ENCODE data around the gene TEKT4. TPM values are rescaled to one million over a fixed set of nuclear protein-coding genes. Genes with fewer than 3 reads are reported as not detected.
"Not testable (repeated sequence)": the region's sequence is repeated elsewhere in the genome, so short reads cannot be mapped to it uniquely, and the experiment has no call there.

Gene TEKT4
- polyA plus RNA-seq, 1 donor (not counting 4 experiments of a cell fraction or from before 2014, with no cell fraction given), result not detected

DNA sequence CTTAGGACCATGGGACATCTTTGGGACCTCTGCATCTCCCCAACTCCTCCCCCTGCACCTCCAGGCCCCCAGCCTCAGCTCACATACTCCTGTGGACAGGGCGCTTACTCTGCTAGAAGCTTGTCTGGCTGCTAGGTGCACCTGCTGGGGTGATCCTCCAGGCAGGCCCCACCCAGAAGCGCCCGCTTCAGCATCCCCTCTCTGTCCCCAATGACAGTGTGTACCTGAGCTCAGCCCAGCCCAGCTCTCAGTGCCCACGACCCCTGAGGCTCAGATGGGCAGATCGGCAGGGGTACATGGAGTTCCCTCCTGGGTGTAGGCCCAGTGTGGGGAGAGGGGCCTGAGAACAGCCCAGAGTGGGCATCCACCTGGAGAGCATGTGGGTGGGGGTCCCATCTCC is 5.9 kb downstream of the TEKT4 start:
- Histone ChIP-seq H3K4me3 (ENCODE audit: control insufficient read depth in 2 of 3, extremely low read depth in 1 of 3, insufficient read depth in 2 of 3, low read depth in 1 of 3, low read length in 3 of 3) (no peak overlapping the region), H2AFZ (ENCODE audit: control insufficient read depth, low read length) (no peak overlapping the region), H3K27me3 (ENCODE audit: control insufficient read depth, extremely low read depth, insufficient read depth, low read length) (no peaks in the 10 kb centered on the region), H3K4me2 (ENCODE audit: control insufficient read depth, extremely low read depth, insufficient read depth, low read depth, low read length) (no peak overlapping the region), H3K9ac (ENCODE audit: control insufficient read depth, extremely low read depth, insufficient read depth, low read length) (no peak overlapping the region), H3K36me3 (ENCODE audit: control insufficient read depth in 2 of 2, extremely low read depth in 1 of 2, insufficient read depth in 2 of 2, low read length in 2 of 2) (no peaks in the 10 kb centered on the region), H3K4me1 (ENCODE audit: control insufficient read depth, extremely low read depth, insufficient read depth, low read length) (no peaks in the 10 kb centered on the region), H3K27ac (ENCODE audit: control insufficient read depth, insufficient read depth, low read length) (no peak overlapping the region), H3K79me2 (ENCODE audit: control insufficient read depth, insufficient read depth, low read length) (no peaks in the 10 kb centered on the region), H3K9me3 (ENCODE audit: control insufficient read depth, low read depth, low read length) (no peaks in the 10 kb centered on the region), H4K20me1 (ENCODE audit: control insufficient read depth, extremely low read depth, insufficient read depth, low read length) (no peaks in the 10 kb centered on the region), H3K9me1 (ENCODE audit: control insufficient read depth, extremely low read depth, insufficient read depth, low read length) (no peaks in the 10 kb centered on the region)
- no peak for TF ChIP-seq EZH2 (IDR thresholded peaks at IDR 0.05; ENCODE audit: low read length)
- TF ChIP-seq, protein P1, sequence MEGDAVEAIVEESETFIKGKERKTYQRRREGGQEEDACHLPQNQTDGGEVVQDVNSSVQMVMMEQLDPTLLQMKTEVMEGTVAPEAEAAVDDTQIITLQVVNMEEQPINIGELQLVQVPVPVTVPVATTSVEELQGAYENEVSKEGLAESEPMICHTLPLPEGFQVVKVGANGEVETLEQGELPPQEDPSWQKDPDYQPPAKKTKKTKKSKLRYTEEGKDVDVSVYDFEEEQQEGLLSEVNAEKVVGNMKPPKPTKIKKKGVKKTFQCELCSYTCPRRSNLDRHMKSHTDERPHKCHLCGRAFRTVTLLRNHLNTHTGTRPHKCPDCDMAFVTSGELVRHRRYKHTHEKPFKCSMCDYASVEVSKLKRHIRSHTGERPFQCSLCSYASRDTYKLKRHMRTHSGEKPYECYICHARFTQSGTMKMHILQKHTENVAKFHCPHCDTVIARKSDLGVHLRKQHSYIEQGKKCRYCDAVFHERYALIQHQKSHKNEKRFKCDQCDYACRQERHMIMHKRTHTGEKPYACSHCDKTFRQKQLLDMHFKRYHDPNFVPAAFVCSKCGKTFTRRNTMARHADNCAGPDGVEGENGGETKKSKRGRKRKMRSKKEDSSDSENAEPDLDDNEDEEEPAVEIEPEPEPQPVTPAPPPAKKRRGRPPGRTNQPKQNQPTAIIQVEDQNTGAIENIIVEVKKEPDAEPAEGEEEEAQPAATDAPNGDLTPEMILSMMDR (optimal IDR thresholded peaks at IDR 0.05 in 1 of 3, IDR thresholded peaks at IDR 0.05 in 1 of 3, conservative IDR thresholded peaks at IDR 0.05 in 1 of 3; ENCODE audit: extremely low read depth in 1 of 3, insufficient read depth in 2 of 3, low read length in 3 of 3), result no peak
- FAIRE-seq (no peak), DNase-seq (ENCODE audit: low read depth, low spot score) (no peak)
- dilution Hi-C loops (cut with MboI; ENCODE audit: extremely low pct_ligation_motif_present, low sequenced_read_pairs), result no loop called here

DNA sequence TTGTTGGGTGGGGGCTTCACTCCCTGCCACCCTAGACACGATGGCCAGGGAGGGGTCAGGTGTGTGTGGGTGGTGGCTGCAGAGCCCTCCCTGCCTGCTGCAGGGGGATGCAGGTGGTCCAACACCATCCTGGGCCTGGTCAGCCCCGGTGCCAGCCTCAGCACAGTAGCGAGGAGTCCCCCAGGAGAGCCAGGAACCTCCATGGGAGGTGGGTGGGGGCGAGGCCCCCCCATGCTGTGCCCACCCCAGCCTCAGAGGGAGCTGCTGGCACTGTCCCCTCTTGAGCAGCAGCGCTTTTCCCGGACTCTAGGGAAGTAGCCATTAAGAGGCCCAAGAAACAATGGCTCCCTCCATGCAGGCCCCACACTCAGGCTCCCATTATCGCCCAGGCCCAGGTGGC is 7.3 kb downstream of the TEKT4 start:
- H3K27me3 ChIP-seq (ENCODE audit: control insufficient read depth, extremely low read depth, insufficient read depth, low read length); dilution Hi-C loops (cut with MboI; ENCODE audit: extremely low pct_ligation_motif_present, low sequenced_read_pairs); DNase-seq (ENCODE audit: low read depth, low spot score); H3K9me1 ChIP-seq (ENCODE audit: control insufficient read depth, extremely low read depth, insufficient read depth, low read length); H3K36me3 ChIP-seq (ENCODE audit: control insufficient read depth in 2 of 2, extremely low read depth in 1 of 2, insufficient read depth in 2 of 2, low read length in 2 of 2); H3K79me2 ChIP-seq (ENCODE audit: control insufficient read depth, insufficient read depth, low read length); H3K27ac ChIP-seq (ENCODE audit: control insufficient read depth, insufficient read depth, low read length); H3K4me1 ChIP-seq (ENCODE audit: control insufficient read depth, extremely low read depth, insufficient read depth, low read length); FAIRE-seq; H3K9me3 ChIP-seq (ENCODE audit: control insufficient read depth, low read depth, low read length); H2AFZ ChIP-seq (ENCODE audit: control insufficient read depth, low read length); H3K4me3 ChIP-seq (ENCODE audit: control insufficient read depth in 2 of 3, extremely low read depth in 1 of 3, insufficient read depth in 2 of 3, low read depth in 1 of 3, low read length in 3 of 3); H3K9ac ChIP-seq (ENCODE audit: control insufficient read depth, extremely low read depth, insufficient read depth, low read length); H4K20me1 ChIP-seq (ENCODE audit: control insufficient read depth, extremely low read depth, insufficient read depth, low read length); H3K4me2 ChIP-seq (ENCODE audit: control insufficient read depth, extremely low read depth, insufficient read depth, low read depth, low read length): not testable (repeated sequence)

DNA sequence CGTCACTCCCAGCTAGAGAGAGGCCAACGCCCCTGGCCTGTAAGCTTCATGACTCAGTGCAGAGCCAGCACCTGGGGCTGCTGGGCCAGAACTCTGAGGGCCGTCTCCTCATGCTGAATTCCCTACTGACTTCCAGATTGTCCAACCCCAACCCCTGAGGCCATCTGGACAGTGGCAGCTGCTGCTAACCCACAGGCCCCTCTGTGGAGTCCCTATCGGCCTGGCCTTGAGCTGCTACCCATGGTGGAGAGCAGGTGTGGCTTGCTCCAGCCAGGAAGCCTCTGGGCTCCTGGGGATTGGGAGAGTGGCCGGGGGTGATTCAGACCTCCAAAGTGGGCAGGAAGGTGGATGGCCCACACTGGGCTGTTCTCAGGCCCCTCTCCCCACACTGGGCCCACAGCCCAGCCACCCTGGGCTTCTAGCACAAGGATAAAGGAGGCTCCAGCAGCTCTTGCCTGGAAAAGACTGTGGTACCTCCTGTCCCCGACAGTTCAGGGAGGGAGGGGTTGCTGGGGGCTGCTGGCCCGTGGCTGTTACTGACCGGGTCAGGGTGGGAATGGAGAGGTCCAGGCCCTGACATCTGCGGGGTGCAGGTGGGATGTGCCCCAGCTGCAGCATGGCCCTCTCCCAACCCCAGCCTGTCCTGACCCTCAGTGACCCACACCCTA is 8.2 kb downstream of the TEKT4 start:
- dilution Hi-C loops (cut with MboI; ENCODE audit: extremely low pct_ligation_motif_present, low sequenced_read_pairs), result no loop called here
- no peak overlapping the region for H3K4me3 ChIP-seq (ENCODE audit: control insufficient read depth in 2 of 3, extremely low read depth in 1 of 3, insufficient read depth in 2 of 3, low read depth in 1 of 3, low read length in 3 of 3)
- FAIRE-seq, result no peak

More for the DNA sequence above, 8.2 kb downstream of the TEKT4 start:
- Histone ChIP-seq H3K27ac (ENCODE audit: control insufficient read depth, insufficient read depth, low read length) (no peak overlapping the region), H3K9me3 (ENCODE audit: control insufficient read depth, low read depth, low read length) (no peaks in the 10 kb centered on the region), H3K27me3 (ENCODE audit: control insufficient read depth, extremely low read depth, insufficient read depth, low read length) (no peaks in the 10 kb centered on the region), H3K9me1 (ENCODE audit: control insufficient read depth, extremely low read depth, insufficient read depth, low read length) (no peaks in the 10 kb centered on the region), H3K9ac (ENCODE audit: control insufficient read depth, extremely low read depth, insufficient read depth, low read length) (no peak overlapping the region), H3K4me2 (ENCODE audit: control insufficient read depth, extremely low read depth, insufficient read depth, low read depth, low read length) (no peak overlapping the region), H2AFZ (ENCODE audit: control insufficient read depth, low read length) (no peak overlapping the region), H3K79me2 (ENCODE audit: control insufficient read depth, insufficient read depth, low read length) (no peaks in the 10 kb centered on the region), H4K20me1 (ENCODE audit: control insufficient read depth, extremely low read depth, insufficient read depth, low read length) (no peaks in the 10 kb centered on the region), H3K36me3 (ENCODE audit: control insufficient read depth in 2 of 2, extremely low read depth in 1 of 2, insufficient read depth in 2 of 2, low read length in 2 of 2) (no peaks in the 10 kb centered on the region), H3K4me1 (ENCODE audit: control insufficient read depth, extremely low read depth, insufficient read depth, low read length) (no peaks in the 10 kb centered on the region)
- TF ChIP-seq EZH2 (IDR thresholded peaks at IDR 0.05; ENCODE audit: low read length), result no peak
- TF ChIP-seq, protein P1 (optimal IDR thresholded peaks at IDR 0.05 in 1 of 3, IDR thresholded peaks at IDR 0.05 in 1 of 3, conservative IDR thresholded peaks at IDR 0.05 in 1 of 3; ENCODE audit: extremely low read depth in 1 of 3, insufficient read depth in 2 of 3, low read length in 3 of 3), result no peak
- DNase-seq (ENCODE audit: low read depth, low spot score), result no peak
